DMS153 treated with DMSO at 0.1 percent for 48 hours (cell line): ENCODE results near the gene PROZ.
"Not testable (repeated sequence)": the region's sequence is repeated elsewhere in the genome, so short reads cannot be mapped to it uniquely, and the experiment has no call there.

Experiments
- DNase-seq: peaks from one replicate; lab custom pipeline; 2025; ENCODE audit not compliant: unreplicated experiment; lab: John Stamatoyannopoulos, UW

Gene PROZ

DNA sequence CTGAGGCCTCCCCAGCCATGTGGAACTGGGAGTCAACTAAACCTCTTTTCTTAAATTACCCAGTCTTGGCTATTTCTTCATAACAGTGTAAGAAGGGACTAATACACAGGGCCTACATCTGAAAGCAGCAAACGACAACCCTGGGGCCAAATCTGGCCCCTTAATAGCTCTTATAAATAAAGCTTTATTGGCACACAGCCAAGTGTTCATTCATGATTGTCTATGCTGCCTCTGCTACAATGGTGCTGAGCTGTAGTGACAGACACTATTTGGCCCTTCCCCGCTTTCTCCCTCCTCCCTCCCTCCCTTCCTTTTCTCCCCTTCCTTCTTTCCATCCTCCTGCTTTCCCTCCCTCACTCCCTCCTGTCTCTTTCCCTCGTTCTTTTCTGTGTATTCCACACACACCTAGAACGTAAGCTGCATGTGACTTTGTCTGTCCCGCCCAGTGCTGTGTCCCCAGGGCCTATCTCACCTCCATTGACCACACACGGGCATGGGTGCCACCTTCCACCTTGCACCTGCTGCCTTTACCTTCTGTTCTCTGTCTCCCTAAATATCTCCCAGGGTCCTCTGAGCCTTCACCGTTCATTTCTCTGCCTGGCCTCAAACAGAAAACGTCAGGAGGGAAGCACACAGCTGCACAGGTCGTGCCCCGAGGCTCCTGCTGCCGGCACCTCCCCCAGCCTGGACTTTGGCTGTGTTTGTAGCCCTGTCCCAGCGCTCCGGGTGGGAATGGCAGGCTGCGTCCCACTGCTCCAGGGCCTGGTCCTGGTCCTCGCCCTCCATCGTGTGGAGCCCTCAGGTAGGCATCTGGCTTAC is at the start of gene PROZ:
TSS of gene PROZ (plus strand) at position 720 of the 819 bp plus-strand sequence. CDS start at position 733, 13 bp downstream.
- no peak for DNase-seq

DNA sequence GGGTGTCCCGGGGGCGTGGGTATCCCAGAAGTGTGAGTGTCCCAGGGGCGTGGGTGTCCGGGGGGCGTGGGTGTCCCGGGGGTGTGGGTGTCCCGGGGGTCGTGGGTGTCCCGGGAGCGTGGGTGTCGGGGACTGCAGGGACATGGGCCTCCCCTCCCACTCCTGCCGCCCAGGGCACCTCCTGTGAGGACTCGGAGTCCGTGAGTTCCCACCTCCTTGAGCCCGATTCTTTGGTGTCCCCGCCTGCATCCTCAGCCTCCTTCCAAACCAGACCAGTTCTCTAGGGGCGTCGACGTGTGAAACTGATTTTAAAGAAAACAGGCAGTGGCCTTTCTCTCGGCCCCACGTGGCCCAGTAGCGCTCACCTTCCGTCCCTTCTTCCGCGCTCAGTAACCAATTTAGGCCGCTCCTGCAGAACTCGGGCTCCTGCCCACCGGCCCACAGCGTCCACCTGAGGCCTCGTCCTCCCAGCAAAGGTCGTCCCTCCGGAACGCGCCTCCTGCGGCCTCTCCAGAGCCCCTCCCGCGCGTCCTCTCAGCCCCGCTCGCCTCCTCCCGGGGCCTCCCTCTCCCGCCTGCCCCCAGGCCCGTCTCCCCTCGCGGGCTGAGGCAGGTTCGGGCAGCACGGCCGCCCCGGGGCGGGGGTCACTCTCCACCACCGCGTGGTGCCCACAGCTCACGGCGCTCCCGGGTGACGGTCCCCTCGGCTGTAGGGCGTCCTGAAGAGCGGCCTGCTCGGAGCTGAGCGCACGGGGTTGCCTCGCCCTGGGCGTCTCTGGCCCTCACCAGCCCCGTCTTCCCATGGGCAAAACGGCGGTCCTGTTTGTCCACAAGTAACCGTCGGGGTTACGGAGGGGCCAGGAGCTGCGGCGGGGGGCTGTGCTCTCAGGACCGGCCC is 49.0 kb upstream of the PROZ start:
- DNase-seq: no peak

GRCh38 chr13:113110048-113110851 is 48.2 kb upstream of the PROZ start:
- no peak for DNase-seq

DNA sequence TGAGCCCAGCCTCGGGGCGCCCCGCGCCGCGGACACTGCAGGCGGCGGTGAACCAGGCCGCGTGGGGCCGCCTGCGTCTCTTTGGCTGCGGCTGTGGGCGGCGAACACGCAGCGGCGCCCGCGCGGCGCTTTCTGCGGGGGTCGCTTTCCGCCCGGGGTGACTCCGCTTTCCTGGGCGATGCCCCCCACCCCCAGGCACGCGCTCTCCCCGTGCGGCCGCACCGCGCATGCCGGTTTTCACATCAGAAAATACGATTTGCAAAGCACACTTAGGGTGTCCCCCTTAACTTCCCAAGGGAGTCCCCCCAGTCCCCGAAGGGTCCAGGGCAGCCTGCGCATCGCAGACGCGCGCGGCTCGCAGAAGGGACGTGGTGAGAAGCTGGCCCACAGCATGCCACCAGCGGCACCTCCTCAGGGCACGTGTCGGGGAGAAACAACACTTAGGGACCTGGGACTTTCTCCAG is 47.6 kb upstream of the PROZ start:
- no peak for DNase-seq

DNA sequence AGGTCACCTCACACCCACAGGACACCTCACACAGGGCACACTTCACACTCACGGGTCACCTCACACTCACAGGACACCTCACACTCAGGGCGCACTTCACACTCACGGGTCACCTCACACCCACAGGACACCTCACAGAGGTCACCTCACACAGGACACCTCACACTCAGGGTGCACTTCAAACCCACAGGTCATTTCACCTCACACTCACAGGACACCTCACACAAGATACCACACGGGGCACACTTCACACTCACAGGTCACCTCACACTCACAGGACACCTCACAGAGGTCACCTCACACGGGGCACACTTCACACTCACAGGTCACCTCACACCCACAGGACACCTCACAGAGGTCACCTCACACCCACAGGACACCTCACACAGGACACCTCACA is 46.6 kb upstream of the PROZ start:
- not testable (repeated sequence) for DNase-seq

DNA sequence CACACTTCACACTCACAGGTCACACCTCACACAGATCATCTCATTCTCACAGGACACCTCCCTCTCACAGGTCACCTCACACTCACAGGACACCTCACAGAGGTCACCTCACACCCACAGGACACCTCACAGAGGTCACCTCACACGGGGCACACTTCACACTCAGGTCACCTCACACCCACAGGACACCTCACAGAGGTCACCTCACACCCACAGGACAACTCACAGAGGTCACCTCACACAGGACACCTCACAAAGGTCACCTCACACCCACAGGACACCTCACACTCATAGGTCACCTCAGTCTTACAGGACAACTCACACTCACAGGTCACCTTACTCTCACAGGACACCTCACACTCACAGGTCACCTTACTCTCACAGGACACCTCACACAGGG is 46.0 kb upstream of the PROZ start:
- not testable (repeated sequence) for DNase-seq

GRCh38 chr13:113112893-113113845 is 45.3 kb upstream of the PROZ start:
- no peak for DNase-seq

DNA sequence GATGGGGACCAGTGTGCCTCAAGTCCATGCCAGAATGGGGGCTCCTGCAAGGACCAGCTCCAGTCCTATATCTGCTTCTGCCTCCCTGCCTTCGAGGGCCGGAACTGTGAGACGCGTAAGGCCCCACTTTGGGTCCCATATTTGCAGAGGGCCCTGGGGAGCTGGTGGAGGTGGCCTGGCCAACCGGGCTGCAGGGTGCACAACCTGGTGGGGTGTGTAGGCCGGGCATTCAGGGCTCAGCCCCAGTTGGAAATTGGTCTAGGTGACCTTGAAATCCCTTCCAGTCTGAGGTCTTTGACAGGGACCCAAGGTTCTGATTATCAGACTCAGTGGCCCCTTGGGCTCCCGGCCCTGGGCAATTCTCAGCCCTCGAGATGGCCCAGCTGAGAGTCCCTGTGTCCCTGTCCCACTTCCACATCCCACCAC is 44.6 kb upstream of the PROZ start:
- DNase-seq: no peak

DNA sequence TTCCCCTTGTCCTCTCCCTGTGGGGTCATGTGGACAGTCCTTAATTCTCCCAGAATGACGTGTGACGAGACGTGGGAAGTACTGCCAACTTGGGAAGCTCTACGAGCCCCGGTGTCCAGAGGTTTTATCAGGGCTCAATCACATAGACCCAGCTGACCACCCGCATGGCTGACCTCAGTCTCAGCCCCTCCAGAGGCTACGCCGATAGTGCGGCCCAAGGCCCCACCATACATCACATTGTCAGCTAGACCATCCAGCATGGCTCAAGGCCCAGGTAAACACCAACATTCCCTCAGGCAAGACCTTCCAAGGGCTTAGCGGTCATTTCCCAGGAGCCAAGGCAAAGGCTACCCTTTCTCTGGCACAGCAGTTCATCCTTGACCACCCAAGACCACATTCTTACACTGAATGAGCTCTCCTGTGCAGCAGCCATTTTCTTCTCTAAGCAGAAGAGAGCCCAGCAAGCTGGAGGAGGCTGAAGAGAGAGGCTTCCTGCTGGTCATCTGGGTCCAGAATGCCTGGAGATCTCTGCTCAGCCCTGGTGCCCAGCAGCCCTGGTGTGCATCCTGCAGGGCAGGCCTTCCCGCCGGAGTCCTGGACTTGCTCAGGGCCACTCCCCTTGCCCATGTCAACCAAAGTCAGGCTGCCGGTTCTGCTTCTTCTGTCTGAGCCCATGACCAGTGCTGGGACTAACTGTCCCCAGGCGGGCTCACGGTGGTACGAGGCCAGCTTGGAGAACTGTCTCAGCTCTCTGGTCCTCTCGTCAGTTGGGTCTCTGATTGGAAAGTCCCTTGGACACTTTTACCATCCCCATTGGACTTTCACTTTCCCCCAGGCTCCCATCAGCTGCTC is 43.7 kb upstream of the PROZ start:
- no peak for DNase-seq

GRCh38 chr13:113115363-113116205 is 42.9 kb upstream of the PROZ start:
- no peak for DNase-seq

DNA sequence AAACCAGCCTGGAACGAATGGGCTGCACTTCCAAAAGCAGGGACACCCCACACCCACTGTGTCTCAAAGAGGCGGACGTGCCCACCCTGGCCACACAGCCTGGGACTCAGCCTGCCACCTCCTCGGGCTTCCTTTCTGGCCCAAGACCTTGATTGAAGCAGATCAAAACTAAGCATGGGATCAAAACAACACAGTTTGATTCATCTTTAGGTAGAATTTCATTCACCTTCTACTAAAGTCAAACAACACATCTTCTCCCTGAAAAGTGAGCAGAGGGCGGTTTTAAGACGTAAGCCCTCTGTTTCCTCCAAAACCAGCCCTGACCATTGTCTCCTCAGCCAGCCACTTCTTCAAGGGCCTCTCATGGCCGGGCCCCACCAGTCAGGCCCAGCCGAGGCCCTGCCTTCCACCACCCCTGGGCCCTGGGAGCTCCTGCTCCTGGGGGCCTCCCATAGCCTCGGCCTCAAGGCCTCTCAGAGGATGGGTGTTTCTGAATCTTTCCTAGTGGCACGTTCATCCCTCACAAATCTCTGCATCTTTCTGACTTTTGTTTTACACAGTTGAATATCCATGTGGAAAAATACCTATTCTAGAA is 42.1 kb upstream of the PROZ start:
- no peak for DNase-seq

DNA sequence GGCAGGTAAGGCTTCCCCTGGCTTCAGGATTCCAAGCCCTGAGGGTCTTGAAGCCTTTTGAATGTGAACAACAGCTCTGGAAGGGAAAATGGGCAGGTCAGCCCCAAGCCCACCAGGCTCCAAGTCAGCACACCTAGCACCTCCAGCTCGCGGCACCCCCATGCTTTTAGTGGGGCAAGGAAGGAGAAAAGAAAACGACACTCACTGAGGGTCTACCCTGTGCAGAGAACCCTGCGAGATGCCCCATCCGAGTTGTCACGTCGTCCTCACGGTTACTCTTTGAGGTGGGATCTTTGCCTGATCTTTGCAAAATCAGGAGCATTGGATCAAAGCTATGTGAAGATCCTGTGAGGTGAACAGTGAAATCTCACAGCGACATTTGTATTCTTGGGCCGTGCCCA is 41.6 kb upstream of the PROZ start:
- no peak for DNase-seq

DNA sequence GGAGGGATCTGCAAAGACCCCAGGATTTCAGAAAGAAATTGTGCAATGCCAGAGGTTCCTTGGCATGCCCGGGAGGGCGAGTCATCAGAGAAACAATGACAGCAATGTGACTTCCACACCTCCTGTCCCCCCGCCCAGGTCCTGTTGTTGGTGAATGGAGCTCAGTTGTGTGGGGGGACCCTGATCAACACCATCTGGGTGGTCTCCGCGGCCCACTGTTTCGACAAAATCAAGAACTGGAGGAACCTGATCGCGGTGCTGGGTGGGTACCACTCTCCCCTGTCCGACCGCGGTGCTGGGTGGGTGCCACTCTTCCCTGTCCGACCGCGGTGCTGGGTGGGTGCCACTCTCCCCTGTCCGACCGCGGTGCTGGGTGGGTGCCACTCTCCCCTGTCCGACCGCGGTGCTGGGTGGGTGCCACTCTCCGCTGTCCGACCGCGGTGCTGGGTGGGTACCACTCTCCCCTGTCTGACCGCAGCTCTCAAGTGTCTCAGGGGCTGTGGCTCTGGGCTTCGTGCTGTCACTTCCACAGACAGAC is 41.0 kb upstream of the PROZ start:
- DNase-seq: no peak

DNA sequence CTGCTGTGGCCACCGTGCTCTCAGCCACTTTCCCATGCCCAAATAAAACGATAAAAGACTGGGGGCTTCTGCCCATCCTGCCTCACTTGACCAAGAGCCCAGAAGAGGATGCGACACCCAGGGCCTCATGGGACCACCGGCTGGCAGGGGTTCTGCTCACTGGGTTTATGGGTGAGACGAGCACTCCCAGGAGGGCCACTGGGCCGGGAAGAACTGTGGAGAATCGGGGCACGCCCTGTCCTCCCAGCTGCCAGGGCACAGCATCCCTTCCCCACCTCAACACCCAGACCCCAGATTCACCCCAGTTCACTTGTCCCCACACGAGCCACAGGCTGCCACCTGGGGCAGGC is 40.6 kb upstream of the PROZ start:
- no peak for DNase-seq

- no peak for DNase-seq
Observed at GRCh38 chr13:113118261-113119021, 40.0 kb upstream of the PROZ start.

GRCh38 chr13:113119166-113119821 is 39.2 kb upstream of the PROZ start:
- DNase-seq: no peak
